Fibroblast of lung (primary cell): ENCODE results near the gene UXS1. TPM values are rescaled to one million over a fixed set of nuclear protein-coding genes. Genes with fewer than 3 reads are reported as not detected.

Source experiments
- DNase-seq, 2 donors: peaks; one replicate each; pipeline versions ENCODE4 v3.0.0 to v3.0.0-alpha.2; 2010; ENCODE audit warnings: low read depth in 2 of 2
- H2AFZ ChIP-seq: 2 replicates; pipeline ENCODE4 v1.5.1; 2012; ENCODE audit warnings: low read length, control low read depth, inconsistent platforms
- H3K27ac ChIP-seq: 2 replicates; pipeline ENCODE4 v1.5.1; 2011; ENCODE audit warnings: low read length, control low read depth; ENCODE audit not compliant: insufficient read depth
- H3K27me3 ChIP-seq: 2 replicates; pipeline ENCODE4 v1.5.1; 2011; ENCODE audit warnings: mild to moderate bottlenecking, low read length; ENCODE audit not compliant: control insufficient read depth, insufficient read depth
- H3K36me3 ChIP-seq: 2 replicates; pipeline ENCODE4 v1.5.1; 2011; ENCODE audit warnings: low read length; ENCODE audit not compliant: control insufficient read depth, insufficient read depth
- H3K4me1 ChIP-seq: 2 replicates; pipeline ENCODE4 v1.5.1; 2011; ENCODE audit warnings: low read length; ENCODE audit not compliant: control insufficient read depth, insufficient read depth; ENCODE audit errors: extremely low read depth
- H3K4me2 ChIP-seq: 2 replicates; pipeline ENCODE4 v1.5.1; 2011; ENCODE audit warnings: low read length, control low read depth; ENCODE audit not compliant: insufficient read depth; ENCODE audit errors: extremely low read depth
- H3K4me3 ChIP-seq, 4 experiments: fragments of 200-600 bp in 1 of 4; sonication (generic) in 1 of 4; replicated peaks in 1 of 4; 2 replicates each; pipeline ENCODE4 v1.5.1; 2011 to 2016; ENCODE audit warnings: low read length in 4 of 4, low read depth in 3 of 4, mild to moderate bottlenecking in 3 of 4, control low read depth in 2 of 4, inconsistent platforms in 1 of 4, mixed read lengths in 1 of 4; ENCODE audit not compliant: insufficient read depth in 1 of 4; ENCODE audit errors: control extremely low read depth in 1 of 4
- H3K79me2 ChIP-seq: 2 replicates; pipeline ENCODE4 v1.5.1; 2012; ENCODE audit warnings: mild to moderate bottlenecking, low read length, inconsistent platforms; ENCODE audit not compliant: control insufficient read depth, insufficient read depth
- H3K9ac ChIP-seq: 2 replicates; pipeline ENCODE4 v1.5.1; 2011; ENCODE audit warnings: mild to moderate bottlenecking, low read length, control low read depth; ENCODE audit not compliant: insufficient read depth
- H3K9me3 ChIP-seq: 2 replicates; pipeline ENCODE4 v1.5.1; 2012; ENCODE audit warnings: low read depth, low read length; ENCODE audit not compliant: control insufficient read depth, insufficient read depth
- H4K20me1 ChIP-seq: 2 replicates; pipeline ENCODE4 v1.5.1; 2011; ENCODE audit warnings: low read length; ENCODE audit not compliant: control insufficient read depth, insufficient read depth; ENCODE audit errors: extremely low read depth
- EZH2 ChIP-seq: IDR thresholded peaks from 2 replicates; pipeline ENCODE4 v1.5.1; 2012; ENCODE audit warnings: low read length, control low read depth, mild to moderate bottlenecking; ENCODE audit errors: missing control alignments
- polyA plus RNA-seq, 2 donors: library from polyadenylated mRNA; depleted of rRNA in 1 of 2; stranded (reverse) in 1 of 2; unstranded in 1 of 2; fragments of >200 nt; gene quantifications; 2 replicates each; pipeline ENCODE4 v1.2.1, GENCODE V29; 2011 to 2012; ENCODE audit warnings: missing spikeins in 1 of 2
- total RNA-seq: library from RNA; depleted of rRNA; stranded (reverse); fragments of >200 nt; gene quantifications from 2 replicates; pipeline ENCODE4 v1.2.1, GENCODE V29; 2014
- TF ChIP-seq, protein P1 (sequence below), 2 donors: IDR thresholded peaks in 1 of 2; conservative IDR thresholded peaks in 1 of 2; 1 replicate in 1 of 2; 2 replicates in 1 of 2; pipeline ENCODE4 v1.5.1; 2011 to 2012; ENCODE audit warnings: low read length in 2 of 2, control low read depth in 1 of 2, inconsistent platforms in 1 of 2, low read depth in 1 of 2, mild to moderate bottlenecking in 1 of 2

UXS1 gene
- total and polyA plus RNA-seq, 2 donors (not counting 1 experiment from before 2014, with no cell fraction given): 23.1 to 59.8 TPM

DNA sequence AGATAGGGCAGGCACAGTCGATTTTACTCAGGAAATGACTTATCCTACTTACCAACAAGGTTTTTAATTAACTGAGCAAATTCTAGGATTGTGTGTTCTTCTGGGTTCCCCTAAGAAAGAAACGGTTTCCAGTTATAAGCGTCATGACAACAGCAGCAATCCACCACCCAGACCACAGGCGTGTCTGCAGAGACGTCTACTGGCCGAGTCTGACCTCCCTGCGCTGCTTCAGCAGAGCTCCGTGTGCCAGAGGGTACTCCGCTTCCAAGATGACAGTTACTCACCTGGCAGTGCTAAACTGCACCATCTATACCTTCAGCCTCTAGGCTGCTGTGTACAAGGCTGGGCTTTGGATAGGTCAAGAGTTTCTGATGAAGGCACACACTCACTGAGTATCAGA is 95.4 kb downstream of the UXS1 start:
- Histone ChIP-seq H3K27ac (no peak overlapping the region), H3K36me3 (peaks cover 1% of the 10 kb centered on the region), H2AFZ (no peak overlapping the region), H3K79me2 (no peaks in the 10 kb centered on the region), H3K27me3 (no peaks in the 10 kb centered on the region), H3K4me1 (no peaks in the 10 kb centered on the region), H3K9me3 (no peaks in the 10 kb centered on the region), H3K4me2 (no peak overlapping the region), H4K20me1 (no peaks in the 10 kb centered on the region), H3K9ac (no peak overlapping the region), H3K4me3 (no peak overlapping the region)
- TF ChIP-seq, protein P1, sequence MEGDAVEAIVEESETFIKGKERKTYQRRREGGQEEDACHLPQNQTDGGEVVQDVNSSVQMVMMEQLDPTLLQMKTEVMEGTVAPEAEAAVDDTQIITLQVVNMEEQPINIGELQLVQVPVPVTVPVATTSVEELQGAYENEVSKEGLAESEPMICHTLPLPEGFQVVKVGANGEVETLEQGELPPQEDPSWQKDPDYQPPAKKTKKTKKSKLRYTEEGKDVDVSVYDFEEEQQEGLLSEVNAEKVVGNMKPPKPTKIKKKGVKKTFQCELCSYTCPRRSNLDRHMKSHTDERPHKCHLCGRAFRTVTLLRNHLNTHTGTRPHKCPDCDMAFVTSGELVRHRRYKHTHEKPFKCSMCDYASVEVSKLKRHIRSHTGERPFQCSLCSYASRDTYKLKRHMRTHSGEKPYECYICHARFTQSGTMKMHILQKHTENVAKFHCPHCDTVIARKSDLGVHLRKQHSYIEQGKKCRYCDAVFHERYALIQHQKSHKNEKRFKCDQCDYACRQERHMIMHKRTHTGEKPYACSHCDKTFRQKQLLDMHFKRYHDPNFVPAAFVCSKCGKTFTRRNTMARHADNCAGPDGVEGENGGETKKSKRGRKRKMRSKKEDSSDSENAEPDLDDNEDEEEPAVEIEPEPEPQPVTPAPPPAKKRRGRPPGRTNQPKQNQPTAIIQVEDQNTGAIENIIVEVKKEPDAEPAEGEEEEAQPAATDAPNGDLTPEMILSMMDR (conservative IDR thresholded peaks at IDR 0.05 in 1 of 2, IDR thresholded peaks at IDR 0.05 in 1 of 2; ENCODE audit: low read depth in 1 of 2, low read length in 2 of 2): no peak
- no peak for TF ChIP-seq EZH2
- DNase-seq: no peak

DNA sequence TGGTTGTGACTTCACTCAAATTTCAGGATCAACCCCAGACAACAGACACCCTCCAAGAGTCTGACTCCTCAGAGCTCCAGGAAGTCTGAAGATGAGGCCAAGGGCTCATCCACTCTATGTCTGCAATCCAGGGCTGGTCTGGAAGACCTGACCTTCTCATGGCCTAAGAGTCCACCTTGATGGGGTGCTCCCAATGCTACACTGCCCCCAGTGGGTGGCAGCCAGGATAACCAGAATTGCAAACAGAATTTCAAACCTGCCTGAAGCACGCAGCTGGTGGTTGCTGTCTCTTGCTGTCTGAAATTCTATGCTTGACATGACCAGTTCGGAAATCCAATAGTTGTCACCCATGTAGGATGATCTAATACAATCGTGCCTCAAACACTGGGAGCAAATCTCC is 96.0 kb downstream of the UXS1 start:
- Histone ChIP-seq H3K4me3 (no peak overlapping the region), H3K4me1 (no peaks in the 10 kb centered on the region), H3K36me3 (peaks cover 1% of the 10 kb centered on the region), H3K79me2 (no peaks in the 10 kb centered on the region), H2AFZ (no peak overlapping the region), H3K4me2 (no peak overlapping the region), H3K27ac (no peak overlapping the region), H4K20me1 (no peaks in the 10 kb centered on the region), H3K9ac (no peak overlapping the region), H3K9me3 (no peaks in the 10 kb centered on the region), H3K27me3 (no peaks in the 10 kb centered on the region)
- DNase-seq: peak in 1 of 2 donors; percentile 15
- TF ChIP-seq, protein P1 (conservative IDR thresholded peaks at IDR 0.05 in 1 of 2, IDR thresholded peaks at IDR 0.05 in 1 of 2; ENCODE audit: low read depth in 1 of 2, low read length in 2 of 2): peak in 1 of 2 donors; percentile 48
- no peak for TF ChIP-seq EZH2

DNA sequence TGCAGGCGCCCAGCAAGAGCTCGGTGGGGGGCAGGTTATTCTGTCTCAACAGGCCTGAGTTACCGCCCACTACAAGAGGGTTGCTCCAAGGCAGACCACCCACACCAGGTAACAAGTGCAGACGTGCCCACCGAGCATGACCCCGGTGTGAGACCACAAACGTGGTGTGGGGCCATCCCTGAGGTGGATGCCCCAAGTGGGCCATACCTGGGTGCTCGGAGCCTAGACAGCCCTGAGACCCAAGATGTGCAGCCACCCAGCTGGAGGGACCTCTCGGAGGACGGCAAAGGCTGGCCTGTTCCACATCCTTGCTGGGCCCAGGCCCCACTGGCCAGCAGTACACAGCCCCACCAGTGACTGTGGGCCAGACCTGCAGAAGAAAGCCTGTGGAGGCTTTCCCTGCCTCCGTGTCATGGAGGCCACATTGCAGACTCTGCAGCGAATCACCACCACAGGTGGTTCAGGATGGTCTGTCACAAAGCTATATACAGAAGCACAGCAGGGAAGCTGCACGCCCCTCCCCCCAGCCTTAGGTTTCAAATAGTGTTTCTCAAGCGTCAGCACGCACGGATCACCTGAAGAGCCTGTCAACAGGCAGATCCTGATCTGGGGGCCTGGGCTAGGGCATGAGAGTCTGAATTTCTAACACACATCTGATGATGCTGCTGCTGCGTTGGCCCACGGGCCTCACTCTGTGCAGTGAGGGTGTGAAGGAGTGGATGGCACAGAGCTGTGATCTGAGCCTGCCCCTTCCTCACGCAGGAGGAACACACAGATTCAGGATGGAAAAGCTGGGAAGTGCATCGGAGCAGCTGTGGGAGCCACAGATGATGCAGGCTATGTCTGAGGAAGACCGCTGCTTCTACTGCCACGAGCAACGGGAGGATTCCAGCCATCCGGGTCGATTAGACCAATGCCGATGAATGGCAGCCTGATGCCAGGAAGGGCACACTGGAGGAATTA is 96.8 kb downstream of the UXS1 start:
- no peak overlapping the region for H3K27ac ChIP-seq
- no peaks in the 10 kb centered on the region for H3K79me2 ChIP-seq
- no peak overlapping the region for H3K4me3 ChIP-seq
- no peaks in the 10 kb centered on the region for H3K27me3 ChIP-seq
- no peaks in the 10 kb centered on the region for H4K20me1 ChIP-seq
- no peak overlapping the region for H3K4me2 ChIP-seq
- TF ChIP-seq, protein P1 (conservative IDR thresholded peaks at IDR 0.05 in 1 of 2, IDR thresholded peaks at IDR 0.05 in 1 of 2; ENCODE audit: low read depth in 1 of 2, low read length in 2 of 2): no peak
- H3K9ac ChIP-seq: no peak overlapping the region
- H3K36me3 ChIP-seq: peaks cover 1% of the 10 kb centered on the region
- no peaks in the 10 kb centered on the region for H3K9me3 ChIP-seq
- H3K4me1 ChIP-seq: no peaks in the 10 kb centered on the region
- no peak overlapping the region for H2AFZ ChIP-seq
- DNase-seq: no peak
